Activated T-cell treated with anti-CD3 and anti-CD28 coated beads, Interleukin-2, amount 50 U/mL, for 1 hour (primary cell): Measurements from ENCODE around the gene SULT1A2.
"Not testable (repeated sequence)": the region's sequence is repeated elsewhere in the genome, so short reads cannot be mapped to it uniquely, and the experiment has no call there.

Experiments
- DNase-seq: peaks from one replicate; pipeline ENCODE4 v3.0.0-alpha.2; 2020

SULT1A2 gene

DNA sequence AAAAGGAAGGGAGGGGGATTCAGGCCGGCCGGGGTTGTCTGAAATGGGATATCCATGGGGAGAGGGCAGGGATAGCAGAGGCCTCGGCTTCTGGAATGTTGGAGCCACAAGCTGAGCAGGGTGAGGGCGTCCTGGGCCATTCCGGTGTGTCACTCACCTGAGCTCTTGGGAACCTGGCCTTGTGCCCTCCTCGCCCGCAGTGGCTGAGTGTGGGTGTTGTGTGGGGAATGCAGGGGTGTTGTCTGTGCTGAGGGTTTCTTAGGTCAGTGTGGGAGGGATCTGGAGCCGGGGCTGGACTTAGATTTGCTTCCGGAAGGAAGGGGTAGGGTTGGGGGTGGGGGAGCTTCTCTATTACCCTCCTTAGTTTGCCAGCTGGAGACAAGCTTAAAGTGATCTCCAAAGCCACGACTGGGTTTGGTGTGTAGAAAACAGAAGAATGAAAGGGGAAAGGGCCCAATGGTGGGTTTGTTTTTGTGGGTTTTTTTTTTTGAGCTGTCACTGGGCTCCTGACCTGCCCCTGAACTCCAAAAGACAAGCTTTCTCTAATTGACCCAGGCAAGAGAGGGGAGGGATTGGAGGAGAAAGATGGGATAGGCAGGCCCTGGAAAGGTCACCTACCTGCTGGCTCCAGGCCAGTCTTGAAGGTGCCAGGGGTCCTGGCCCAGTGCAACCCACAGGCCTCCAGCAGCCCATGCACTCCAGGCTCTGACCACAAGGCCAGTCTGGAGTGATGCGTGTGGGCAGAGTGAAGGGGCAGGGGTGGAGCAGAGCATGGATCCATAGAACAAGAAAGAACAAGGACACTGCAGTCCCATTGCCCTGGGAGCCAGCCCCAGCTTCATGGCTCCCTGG lies at the start of gene SULT1A2:
SULT1A2 (minus strand) TSS at position 211 of the 852 bp plus-strand sequence. CDS start 1,120 bp downstream, outside the sequence.
- no peak for DNase-seq

DNA sequence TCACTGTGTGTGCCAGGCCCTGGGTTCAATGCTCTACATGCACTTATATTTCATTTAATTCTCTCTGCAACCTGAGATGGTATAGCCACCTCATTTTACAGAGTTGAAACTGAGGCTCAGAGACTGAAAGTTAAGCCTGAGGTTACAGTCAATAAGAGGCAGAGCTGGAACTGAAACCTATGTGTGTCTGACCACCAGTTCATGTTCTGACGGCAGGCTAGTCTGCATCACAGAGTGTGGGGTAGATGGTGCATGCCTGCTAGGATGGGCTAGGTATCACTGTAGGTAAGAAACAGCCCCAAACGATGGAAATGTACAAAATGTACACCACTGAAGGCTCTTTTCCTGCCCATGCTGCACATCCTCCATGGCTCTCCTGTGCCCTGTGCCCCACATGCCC lies 43.1 kb upstream of the SULT1A2 start:
- DNase-seq: not testable (repeated sequence)

DNA sequence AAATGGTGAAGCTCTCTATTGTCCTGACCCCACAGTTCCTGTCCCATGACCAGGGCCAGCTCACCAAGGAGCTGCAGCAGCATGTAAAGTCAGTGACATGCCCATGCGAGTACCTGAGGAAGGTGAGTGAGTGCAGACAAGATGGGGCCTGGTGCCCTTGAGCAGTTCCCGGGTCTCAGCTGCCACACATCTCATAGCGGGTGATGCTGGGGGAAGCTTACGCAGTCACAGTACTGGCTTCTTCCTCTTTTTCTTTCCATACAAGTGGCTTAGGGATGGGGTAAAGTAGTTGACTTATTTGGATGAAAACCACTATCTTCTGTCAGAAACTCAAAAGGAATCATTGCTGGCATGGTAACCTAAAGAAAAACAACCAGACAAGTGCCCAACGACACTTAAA lies 41.5 kb upstream of the SULT1A2 start:
- DNase-seq: not testable (repeated sequence)

DNA sequence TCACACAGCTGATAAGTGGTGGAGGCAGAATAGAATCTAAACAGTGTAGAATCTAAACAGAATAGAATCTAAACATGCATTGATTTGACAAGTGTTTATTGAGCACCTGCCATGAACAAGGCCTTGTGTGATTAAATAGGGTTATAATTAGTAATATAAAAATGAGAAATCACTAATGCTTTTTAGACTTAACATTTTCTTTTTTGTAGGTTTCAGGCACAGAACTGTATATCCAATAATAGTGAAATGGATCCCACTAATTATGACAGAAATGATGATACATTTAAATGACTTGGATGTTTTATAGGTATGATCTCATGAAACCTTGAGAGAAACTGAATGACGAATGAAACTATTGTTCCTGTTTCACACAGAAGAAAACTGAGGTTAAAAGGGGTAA lies 40.9 kb upstream of the SULT1A2 start, which contains the start of gene NPIPB8:
NPIPB8 (plus strand) TSS at position 301 of the 400 bp plus-strand sequence. CDS start 296 bp downstream, outside the sequence.
- not testable (repeated sequence) for DNase-seq

DNA sequence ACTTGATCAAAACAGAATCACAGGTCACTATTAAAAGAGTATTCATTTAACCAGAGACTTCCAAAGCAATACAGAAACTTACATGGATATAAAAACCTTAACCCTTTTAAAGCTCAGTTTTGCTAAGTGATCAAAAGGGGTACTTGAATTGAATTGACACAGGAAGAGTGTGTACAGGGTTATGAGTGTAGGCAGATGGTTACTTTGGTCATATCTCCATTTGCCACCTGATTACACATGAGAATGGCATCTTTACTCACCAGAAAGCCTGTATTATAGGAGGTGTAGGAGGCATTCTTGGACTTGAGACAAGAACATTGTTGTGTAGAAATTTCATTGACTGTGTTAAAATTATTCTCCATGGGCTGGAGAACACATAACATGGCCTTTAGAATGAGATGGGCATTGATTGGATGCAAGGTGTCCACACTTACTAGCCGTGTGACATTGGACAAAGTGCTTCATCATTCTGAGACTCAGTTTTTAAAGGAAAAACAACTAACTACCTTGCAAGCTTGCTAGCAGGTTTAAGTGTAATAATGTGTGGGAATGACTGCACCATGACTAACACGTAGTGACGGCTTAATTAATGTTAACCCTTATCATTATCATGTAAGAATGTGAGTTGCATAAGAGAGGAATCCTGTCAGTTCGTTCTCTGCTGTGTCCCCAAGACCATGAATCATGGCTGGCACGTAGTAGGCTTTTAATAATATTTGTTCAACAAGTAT lies 39.4 kb upstream of the SULT1A2 start:
- not testable (repeated sequence) for DNase-seq

DNA sequence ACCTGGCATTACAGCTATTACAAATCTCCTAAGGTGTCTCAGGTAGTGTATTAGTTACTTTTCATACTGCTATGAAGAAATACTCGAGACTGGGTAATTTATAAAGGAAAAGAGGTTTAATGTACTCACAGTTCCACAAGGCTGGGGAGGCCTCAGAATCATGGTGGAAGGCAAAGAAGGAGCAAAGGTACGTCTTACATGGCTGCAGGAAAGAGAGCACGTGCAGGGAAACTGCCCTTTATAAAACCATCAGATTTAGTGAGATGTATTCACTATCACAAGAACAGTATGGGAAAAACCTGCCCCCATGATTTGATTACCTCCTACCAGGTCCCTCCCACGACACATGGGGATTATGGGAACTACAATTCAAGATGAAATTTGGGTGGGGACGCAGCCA lies 34.1 kb upstream of the SULT1A2 start:
- DNase-seq: not testable (repeated sequence)

DNA sequence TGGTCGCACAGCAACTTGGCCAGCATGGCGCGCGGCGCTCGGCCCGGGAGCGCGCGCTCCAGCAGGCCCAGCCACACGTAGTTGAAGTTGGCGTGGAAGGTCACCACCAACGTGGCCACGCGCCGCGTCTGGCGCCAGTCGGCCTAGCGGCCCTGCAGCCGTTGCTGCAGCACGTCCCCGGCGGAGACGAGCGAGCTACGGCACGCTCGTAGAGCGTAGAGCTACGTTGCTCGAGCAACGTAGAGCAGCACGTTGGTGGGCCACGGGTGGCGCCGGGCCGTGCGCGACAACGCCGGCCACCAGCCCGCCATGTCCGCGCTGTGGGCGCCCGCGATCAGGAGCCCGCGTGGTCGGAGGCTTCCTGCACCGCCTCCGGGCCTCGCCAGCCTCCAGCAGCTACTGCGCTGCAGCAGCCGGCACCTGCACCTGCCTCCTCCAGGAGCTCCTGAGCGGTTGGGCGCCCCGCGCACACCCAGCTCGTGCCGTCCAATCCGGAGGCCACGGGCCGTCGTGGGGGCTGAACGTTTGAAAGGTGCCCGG lies 26.4 kb upstream of the SULT1A2 start:
- DNase-seq: peak; percentile 73

DNA sequence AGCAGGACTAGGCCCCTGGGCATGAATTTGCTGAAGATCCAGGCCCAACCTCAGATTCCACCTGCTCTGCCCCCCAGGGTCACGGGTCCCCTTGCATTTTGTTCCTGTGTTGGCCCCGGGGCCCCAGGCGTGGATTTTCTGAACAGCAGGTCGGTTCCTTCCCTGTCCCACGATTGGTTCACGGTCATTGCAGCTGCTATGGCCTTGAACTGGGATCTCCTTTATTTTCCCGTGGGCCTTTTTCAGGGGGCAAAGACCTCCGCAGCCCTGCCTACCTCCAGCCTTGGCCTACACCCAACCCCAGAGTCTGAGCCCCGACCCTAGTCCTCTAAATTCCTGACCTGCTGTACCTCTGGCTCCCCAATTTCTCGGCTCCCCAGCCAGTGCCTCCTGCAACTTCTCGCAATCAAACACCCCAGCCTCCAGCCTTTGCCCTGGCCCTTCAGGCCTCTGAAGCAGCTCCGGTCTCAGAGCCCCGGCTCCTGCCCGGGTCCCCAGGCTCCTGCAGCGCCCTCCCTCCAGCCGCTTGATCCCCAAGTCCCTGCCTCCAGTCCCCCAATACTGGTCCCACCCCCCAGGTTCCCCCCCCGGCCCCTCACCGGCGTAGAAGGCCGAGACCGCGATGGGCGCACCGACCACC lies 25.8 kb upstream of the SULT1A2 start:
- not testable (repeated sequence) for DNase-seq

DNA sequence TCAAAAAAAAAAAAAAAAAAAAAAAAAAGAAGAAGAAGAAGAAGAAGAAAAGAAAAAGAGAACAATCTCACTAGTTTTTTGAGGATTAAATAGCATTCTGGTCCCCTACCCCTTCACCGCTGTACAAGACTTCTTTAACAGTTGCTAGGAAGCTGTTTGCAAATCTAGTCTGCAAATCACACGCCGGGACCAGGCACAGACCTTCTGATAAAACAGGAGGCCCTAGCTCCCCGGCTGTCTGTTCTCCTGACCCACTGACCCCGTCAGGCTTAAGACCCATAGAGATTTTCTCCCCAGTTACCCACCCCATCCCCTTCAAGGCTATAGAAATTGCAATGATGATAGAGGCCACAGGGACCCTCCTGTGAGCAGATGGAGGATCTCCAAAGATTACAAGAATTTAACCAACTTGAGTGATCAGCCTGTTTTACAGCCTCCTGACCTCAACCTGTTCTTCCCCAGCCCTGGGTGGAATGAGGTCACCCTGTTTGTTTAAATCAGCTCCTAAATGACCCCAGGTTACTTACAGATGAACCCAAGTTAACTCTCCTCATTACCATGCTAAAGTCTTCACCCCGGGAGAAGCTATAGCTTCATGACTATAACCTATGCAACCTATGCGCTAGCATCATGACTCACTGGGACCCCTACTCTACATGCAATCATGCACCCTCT lies 24.8 kb upstream of the SULT1A2 start:
- DNase-seq: no peak

DNA sequence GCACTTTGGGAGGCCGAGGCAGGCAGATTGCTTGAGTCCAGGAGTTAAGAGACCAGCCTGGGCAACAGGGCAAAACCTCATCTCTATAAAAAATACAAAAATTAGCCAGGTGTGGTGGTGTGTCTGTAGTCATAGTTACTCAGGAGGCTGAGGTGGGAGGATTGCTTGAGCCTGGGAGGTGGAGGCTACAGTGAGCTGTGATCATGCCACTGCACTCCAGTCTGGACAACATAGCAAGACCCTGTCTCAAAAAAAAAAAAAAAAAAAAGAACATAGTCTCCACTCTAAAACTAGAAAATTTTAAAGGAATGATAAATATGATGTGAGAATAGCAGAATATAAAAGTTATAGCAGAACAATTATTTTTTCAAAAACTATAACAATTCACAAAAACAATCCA lies 23.5 kb upstream of the SULT1A2 start:
- not testable (repeated sequence) for DNase-seq

DNA sequence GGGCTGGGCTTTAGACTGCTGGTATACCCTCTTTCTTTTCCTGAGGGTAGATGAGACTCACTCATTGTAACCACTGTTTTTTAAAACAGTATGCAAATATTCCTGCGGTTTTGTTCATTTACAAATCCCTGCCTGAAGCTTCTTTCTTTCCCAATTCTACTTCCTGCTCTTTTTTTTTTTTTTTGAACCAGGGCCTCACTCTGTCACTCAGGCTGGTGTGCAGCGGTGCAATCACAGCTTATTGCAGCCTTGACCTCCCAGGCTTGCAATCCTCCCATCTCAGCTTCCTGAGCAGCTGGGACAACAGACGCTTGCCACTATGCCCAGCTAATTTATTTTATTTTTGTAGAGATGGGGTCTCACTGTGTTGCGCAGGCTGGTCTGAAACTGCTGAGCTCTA lies 21.0 kb upstream of the SULT1A2 start:
- no peak for DNase-seq

DNA sequence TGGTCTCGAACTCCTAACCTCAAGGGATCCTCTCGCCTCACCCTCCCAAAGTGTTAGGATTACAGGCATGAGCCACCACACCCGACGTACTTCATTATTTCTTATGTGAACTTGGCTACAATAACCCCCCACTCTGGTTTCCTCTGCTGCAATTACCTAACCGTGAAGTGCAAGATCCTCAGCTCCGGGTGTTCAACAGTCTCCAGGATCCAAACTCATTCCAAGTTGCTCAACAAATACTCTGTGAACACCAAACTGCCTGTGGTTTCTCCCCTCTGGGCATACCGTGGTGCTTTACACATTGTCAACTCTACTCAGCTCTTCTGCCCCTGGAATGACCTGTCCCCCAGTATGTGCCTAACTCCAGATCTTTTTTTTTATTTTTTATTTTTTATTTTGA lies 19.8 kb upstream of the SULT1A2 start:
- DNase-seq: no peak

DNA sequence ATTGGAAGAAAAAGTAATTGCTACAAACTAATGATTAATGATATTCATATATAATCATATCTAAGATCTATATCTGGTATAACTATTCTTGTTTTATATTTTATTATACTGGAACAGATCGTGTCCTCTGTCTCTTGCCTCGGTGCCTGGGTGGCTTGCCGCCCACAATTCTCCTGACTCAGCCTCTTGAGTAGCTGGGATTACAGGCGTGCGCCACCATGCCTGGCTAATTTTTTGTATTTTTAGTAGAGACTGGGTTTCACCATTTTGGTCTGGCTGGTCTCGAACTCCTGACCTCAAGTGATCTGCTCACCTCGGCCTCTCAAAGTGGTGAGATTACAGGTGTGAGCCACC lies 19.4 kb upstream of the SULT1A2 start:
- DNase-seq: not testable (repeated sequence)

DNA sequence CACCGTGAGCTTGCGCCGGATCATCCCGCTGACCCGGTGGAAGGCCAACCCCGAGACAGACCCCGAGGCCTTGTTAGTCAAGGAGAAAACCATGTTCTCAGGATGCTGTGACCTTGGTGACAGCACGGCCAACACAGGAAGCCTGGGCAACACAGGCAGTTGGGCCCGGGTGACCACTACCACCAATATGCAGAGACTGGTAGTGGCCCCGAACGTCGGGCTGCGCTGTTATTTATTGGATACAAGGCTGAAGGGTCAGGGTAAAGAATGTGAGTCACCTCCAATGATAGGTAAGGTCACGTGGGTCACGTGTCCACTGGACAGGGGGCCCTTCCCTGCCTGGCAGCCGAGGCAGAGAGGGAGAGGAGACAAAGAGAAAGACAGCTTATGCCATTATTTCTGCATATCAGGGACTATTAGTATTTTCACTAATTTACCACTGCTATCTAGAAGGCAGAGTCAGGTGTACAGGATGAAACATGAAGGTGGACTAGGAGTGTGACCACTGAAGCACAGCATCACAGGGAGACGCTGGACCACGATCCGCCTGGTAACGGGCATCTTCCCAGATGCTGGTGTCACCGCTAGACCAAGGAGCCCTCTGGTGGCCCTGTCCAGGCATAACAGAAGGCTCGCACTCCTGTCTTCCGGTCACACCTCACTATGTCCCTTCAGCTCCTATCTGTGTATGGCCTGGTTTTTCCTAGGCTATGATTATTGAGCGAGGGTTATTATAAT lies 18.8 kb upstream of the SULT1A2 start:
- not testable (repeated sequence) for DNase-seq

DNA sequence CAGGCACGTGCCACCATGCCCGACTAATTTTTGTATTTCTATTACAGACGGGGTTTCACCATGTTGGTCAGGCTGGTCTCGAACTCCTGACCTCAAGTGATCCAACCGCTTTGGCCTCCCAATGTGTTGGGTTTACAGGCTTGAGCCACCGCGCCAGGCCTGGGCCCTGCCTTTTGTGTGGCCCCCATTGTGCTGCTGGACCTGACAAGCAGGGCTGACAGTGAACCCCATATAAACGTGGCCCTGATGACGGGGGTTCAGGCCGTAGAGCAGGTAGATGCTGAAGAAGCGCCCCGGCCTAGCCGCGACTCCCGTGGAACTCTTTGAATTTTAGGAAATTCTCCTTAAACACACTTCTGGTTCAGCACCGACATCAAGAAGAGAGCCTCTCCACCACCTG lies 17.7 kb upstream of the SULT1A2 start:
- DNase-seq: not testable (repeated sequence)

DNA sequence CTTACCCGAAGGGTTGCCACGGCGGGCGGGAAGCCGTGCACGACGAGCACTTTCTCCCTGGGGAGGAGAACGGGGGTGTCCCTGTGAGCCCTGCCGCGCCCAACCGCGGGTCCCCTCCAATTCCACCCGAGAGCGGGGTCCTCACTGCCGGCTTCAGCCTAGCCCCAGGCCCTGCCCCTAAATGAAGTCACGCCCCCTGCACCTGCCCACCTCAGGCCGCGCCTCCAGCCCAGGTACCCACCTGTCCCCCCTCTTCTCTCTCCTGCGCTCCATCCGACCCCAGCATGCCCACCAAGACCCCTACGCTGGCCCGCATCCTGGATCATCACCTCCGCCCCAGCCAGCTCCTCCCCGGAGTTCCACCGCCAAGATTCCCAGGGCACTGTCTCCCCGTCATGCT lies 17.1 kb upstream of the SULT1A2 start:
- DNase-seq: not testable (repeated sequence)

DNA sequence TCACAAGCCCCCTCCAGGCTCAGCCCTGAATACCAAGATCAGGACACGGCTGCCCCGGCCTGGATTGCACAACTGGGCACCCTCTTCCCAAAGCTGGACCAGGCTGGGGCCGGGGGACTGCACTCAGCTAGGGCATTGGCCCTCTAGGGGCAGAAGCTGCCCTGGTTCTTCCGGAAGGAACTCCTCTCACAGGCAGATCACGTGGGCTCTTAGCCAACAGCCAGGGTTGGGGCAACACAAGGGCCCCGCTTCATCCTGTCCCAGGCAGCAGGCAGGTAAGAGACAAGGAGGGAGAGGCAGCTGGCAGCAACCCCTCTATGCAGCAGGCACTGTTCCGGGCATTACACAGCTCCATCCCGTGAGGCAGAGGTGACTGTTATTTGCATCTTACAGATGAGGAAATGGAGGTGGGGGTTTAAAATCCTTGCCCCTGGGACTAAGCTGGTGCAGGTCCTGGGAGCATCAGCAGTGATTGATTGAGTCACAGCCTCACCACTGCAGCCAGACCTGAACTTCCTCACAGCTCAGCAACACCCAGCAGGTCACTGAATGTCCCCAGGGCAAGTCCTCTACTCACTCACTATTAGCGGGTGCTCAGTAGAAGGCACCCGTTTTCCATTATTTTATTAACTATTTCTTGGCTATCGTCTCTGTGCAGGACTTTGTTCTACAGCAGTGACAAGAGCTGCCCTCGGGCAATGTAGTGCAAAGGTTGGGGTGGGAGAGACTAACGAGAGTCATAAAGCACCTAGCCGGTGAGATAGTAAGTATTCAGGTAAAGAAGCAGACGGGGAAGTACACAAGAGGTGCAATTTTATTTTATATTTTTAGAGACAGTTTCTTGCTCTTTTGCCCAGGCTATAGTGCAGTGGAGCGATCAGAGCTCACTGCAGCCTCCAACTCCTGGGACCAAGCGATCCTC lies 15.8 kb upstream of the SULT1A2 start:
- DNase-seq: not testable (repeated sequence)

DNA sequence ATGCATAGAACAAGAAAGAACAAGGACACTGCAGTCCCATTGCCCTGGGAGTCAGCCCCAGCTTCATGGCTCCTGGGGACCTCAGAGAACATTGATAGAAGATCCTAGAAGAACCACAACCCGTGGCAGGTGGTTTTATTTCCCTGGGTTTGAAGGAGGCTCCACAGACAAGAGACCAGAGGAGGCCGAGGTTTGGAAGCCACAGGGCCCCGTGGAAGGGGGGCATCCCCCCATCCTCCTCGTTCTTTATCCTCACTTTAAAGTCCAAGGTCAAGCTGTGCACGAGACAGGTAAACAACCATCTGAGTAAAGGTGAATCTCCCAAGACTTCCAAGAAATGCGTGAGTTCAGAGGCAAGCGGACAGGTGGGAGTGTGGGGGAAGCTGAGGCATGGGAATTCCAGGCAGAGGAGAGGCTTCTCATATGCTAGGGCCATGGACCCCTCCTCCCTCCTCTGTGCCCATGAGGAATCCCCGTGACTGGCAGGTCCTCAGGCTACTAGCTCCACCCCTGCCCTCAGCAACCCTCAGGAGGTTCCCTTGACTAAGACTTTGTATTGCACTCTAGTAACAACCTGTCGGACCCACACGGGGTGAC lies 13.8 kb upstream of the SULT1A2 start:
- DNase-seq: no peak

DNA sequence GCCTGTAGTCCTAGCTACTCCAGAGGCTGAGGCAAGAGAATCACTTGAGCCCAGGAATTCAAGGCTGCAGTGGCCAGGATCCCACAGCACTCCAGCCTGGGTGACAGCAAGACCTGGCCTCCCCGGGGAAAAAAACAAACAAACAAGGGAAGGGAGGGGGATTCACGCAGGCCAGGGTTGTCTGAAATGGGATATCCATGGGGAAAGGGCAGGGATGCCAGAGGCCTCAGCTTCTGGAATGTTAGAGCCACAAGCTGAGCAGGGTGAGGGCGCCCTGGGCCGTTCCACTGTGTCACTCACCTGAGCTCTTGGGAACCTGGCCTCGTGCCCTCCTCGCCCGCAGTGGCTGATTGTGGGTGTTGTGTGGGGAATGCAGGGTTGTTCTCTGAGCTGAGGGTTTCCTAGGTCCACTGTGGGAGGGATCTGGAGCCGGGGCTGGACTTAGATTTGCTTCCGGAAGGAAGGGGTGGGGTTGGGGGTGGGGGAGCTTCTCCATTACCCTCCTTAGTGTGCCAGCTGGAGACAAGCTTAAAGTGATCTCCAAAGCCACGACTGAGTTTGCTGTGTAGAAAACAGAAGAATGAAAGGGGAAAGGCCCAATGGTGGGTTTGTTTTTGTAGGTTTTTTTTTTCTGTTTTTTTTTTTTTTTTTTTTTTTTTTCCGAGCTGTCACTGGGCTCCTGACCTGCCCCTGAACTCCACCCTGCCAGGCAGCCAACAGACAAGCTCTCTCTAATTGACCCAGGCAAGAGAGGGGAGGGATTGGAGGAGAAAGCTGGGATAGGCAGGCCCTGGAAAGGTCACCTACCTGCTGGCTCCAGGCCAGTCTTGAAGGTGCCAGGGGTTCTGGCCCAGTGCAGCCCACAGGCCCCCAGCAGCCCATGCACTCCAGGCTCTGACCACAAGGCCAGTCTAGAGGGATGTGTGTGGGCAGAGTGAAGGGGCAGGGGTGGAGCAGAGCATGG lies 13.1 kb upstream of the SULT1A2 start, which contains the start of gene SULT1A1:
SULT1A1 (minus strand) TSS at position 414 of the 964 bp plus-strand sequence. CDS start 1,189 bp downstream, outside the sequence.
- no peak for DNase-seq
